Activated naive CD8-positive, alpha-beta T cell treated with anti-CD3 and anti-CD28 coated beads, Interleukin-2, amount 50 U/mL, for 16 hours (primary cell): ENCODE measurements around the gene FTO.

Experiments
- DNase-seq: peaks from one replicate; pipeline ENCODE4 v3.0.0-alpha.2; 2020; ENCODE audit warnings: low read depth, low spot score

Gene FTO

DNA sequence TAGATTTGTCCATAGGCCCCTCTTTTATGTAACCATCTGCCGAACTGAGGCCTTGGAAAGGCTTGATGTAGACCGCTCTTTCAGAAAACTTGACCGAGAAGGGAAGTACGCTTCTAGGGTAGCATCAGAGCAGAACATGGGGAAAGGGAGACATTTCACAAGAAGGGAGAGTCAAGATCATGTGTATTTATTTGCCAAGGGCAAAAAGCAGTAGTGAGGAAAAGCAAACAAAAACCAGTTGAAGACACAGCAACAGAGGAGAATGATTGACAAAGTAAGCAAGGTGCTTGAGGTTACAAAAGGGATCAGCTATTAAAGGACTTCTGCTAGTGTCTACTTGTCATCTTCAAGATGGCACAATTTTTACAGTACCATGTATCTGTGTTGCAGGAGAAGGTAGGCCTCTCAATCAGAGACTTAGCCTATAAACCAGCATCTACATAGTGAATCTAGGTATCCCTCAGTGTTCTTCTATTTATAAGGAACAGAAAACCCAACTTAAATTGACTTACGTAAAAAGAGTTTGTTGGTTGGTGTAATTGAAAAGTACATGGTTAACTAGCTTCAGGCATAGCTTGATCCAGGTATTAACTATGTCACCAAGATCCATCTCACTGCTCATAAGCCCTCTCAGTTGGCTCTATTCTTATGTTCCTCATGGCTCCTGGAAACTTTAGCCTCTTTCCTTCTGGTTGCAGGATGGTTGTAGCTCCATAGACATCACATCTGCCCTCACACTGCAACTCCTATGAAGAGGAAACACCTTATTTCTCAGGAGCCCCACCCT, 294.3 kb downstream of the FTO start:
- no peak for DNase-seq

DNA sequence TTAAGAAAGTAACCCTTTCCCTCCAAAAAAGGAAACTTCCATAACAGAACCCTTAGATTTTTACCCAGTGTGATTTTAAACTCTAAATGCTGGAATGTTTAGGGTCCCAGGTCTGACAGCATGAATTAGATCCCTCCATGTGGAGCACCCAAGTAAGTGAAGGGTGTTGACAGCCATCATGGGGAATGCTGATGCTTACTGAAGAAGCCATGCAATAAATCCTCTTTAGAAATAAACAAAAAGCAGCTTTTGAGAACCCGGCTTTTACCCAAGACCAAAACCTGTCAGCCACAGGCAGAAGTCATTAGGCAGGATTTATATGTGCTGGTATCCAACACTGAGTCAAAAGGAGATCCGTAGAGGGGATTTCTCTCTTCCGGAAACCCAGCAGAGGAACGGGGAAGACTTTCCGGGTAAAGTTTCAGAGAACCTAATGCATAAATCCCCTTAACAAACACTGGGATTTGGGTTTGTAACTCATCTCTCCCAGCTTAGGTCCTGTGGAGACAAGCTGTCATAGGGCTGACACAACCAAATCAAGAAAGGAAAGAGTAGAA, 295.1 kb downstream of the FTO start:
- no peak for DNase-seq

- DNase-seq, result no peak
Observed at GRCh38 chr16:53999841-54000240, 295.9 kb downstream of the FTO start.

- DNase-seq, result no peak
Observed at GRCh38 chr16:54000361-54000760, 296.4 kb downstream of the FTO start.

GRCh38 chr16:54006693-54007092, 302.7 kb downstream of the FTO start:
- no peak for DNase-seq

DNA sequence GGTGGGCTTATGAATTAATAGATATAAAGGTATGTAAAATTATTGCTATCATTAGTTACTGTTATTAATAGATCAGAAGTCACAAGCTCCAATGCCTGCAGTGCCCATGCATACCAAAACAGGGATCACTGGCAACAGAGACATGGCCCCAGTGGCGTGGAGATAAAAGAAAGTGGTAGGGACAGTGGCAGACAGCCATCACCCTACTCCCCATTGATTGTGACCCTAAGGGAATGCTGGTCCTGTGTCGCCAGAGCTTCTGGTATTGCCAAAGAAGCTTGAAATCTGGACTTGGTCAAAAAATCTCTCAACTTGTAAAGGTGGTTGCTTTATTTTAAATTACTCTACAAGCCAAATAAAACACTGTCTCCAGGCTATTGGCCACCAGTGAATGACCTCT, 303.5 kb downstream of the FTO start:
- no peak for DNase-seq

DNA sequence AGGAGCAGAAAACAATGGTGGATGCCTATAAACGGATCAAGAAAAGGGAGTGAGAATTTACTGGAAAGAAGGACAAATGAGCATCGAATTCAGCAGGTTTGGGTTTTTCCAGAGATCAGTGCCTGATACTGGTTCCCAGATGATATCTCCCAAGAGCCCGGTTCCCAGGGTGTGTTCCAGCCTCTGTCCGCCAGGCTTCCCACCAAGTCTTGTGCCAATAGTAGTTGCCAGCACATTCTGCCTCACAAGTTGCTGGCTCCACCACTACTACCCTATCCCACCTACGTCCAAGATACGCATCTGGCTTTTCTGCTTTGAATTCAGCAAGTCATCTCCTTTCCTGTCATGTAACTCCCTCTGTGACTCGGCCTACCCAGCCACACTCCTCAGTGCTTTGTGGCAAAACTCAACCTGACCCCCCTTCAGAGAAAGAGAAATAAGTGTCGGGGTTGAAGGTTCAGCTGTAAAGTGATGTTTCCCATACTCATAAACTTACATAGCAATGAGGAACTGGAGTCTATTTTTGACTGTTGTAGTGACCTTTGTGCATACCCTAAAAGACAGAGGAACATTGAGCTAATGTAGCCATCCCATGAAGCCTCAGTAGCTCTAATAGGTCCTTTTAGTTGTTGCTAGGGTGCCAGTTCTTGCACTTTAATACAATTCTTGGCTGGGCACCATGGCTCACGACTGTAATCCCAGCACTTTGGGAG, 305.7 kb downstream of the FTO start:
- no peak for DNase-seq

- no peak for DNase-seq
Observed at GRCh38 chr16:54015147-54015546, 311.2 kb downstream of the FTO start.

DNA sequence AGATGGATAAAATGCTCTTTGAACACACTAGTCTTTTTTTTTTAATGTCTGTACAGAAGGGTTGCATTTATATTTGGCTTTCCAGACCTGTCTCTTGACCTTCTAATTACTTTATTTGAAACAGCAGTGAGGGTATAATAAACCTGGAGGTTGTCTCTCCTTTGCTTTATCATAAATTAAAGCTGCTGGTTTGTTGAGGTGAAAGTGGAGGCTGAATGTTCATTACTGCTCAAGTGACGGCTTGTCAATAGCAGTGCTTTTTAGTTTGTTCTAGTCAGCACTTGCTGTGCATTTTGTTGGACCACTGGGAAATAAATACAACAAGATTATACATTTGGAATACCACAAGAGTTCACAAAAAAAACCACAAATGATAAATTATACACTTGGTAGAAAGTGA, 318.4 kb downstream of the FTO start:
- DNase-seq, result no peak

DNA sequence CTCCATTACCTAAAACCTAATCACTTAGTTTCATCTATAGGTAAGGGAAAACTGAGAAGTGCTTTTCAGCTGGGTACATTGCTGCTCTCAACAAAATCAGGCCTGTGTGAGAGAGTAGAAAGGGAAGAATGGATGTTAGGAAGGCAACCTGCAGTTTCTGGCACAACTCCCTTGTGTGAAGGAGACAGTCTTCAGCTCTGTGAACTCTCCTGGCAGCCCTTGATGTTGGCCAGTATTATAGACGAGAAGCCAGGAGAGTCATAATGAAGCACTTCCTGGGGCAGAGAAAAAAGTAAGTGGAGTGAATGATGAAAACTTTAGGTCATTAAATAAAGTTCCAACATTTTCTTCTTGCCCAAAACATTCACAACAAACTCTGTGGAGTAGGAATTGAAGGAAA, 322.5 kb downstream of the FTO start:
- DNase-seq, result no peak

- DNase-seq, result no peak
Observed at GRCh38 chr16:54027062-54027461, 323.1 kb downstream of the FTO start.

DNA sequence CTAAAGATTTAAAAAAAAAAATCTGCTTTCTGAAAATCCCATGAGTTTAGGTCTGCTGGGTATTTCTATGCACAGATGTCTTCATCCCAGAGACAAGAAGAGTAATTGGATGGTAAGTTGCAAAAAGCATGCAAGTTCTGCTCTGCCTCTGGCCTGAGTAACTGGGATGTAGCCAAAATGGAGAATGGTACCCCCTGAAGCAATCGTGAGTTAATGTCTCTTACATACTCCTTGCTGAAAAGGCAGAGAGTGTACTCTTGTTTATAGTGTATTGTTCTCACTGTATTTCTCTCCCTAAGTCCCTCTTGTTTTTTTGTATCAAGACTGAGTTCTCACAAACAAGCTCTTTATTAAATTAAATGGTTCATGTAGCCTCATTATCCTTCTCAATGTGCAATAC, 323.6 kb downstream of the FTO start:
- DNase-seq, result no peak

GRCh38 chr16:54027995-54028394, 324.0 kb downstream of the FTO start:
- no peak for DNase-seq

- no peak for DNase-seq
Observed at GRCh38 chr16:54030451-54030850, 326.5 kb downstream of the FTO start.

GRCh38 chr16:54031107-54031760, 327.3 kb downstream of the FTO start:
- DNase-seq, result no peak

GRCh38 chr16:54033747-54034146, 329.8 kb downstream of the FTO start:
- DNase-seq, result no peak

DNA sequence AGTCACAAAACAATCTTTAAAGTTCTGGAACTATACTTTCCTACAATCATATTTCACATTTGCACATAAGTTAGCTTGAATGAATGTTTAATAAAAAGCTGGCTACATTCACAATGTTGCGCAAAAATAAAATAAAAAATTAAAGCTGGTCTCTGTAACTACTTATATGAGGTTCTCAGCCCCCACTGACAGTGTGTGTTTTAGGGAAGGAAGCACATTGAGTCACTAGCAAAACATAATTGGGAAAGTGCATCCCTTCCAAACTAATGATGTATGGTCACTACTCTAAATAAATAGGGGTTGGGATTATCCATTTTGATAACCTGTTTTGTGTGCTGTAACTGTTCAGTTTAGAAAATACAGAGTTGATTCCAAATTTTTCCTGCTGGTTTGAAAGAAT, 330.7 kb downstream of the FTO start:
- DNase-seq, result no peak

- no peak for DNase-seq
Observed at GRCh38 chr16:54040480-54040879, 336.5 kb downstream of the FTO start.

GRCh38 chr16:54040975-54041374, 337.0 kb downstream of the FTO start:
- DNase-seq, result no peak

DNA sequence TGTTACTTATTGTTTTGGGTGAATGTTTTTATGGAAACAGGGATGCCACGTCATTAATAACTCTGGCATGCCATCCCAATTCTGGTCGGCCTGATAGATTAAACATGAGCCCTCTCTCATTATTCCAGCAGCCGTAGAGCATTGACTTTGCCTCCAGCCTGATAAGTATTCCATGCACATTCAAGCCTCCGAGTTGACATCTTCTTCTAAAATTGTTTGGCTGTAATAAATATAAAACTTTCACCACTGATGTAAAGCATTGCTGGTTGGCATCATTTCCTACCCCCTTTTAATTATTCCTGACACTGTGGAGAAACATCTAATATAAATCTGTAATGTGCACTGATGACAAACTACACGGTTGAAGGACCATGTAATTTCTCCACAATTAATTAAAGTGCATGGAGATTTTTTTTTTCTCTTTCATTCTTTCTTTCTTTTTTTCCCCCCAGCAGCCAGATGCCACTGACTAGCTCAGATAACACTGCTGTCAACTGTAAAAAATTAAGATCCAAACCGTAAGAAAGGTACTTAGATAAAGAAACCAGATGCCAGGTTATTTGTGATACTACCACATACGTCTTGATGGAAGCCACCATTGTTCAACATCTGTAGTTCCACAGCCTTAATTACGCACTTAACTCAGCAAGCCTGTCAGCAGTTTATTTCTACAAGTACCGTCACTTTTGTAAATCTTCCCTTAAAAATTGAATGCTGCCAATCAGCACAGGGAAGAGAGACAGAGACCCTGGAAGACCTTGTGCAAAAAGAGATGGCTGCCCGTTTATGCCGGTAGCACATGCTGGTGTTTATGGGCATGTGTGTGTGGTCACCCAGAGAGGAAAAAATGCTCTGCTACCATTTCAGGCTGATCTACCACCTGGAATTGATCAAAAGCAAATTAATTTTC, 344.9 kb downstream of the FTO start:
- DNase-seq, result no peak
